GM12878 (cell line): Measurements from ENCODE around the gene RABEP1. TPM values are rescaled to one million over a fixed set of nuclear protein-coding genes. Genes with fewer than 3 reads are reported as not detected.
A peak's percentile ranks its signal among the peaks of the same experiment; 100 is the strongest.

Experiments
- CREM ChIP-seq: IDR thresholded peaks from 2 replicates; pipeline ENCODE4 v1.6.1; 2014; ENCODE audit warnings: antibody characterized with exemption, low read depth
- NBN ChIP-seq: fragments of 450-650 bp; IDR thresholded peaks from 2 replicates; pipeline ENCODE4 v1.6.1; 2016
- RUNX3 ChIP-seq: IDR thresholded peaks from 2 replicates; pipeline ENCODE4 v1.6.1; 2012; ENCODE audit warnings: low read length, inconsistent platforms
- SREBF2 ChIP-seq: IDR thresholded peaks from 2 replicates; pipeline ENCODE4 v1.6.1; 2012; ENCODE audit warnings: mild to moderate bottlenecking, low read length
- TBL1XR1 ChIP-seq: IDR thresholded peaks from 2 replicates; pipeline ENCODE4 v1.6.1; 2012; ENCODE audit warnings: low read depth, low read length, improper control_type of control experiment
- ZNF207 ChIP-seq: fragments of 450-650 bp; IDR thresholded peaks from 2 replicates; pipeline ENCODE4 v1.6.1; 2014; ENCODE audit warnings: antibody characterized with exemption, mild to moderate bottlenecking, borderline replicate concordance
- polyA plus RNA-seq, 11 experiments: library from polyadenylated mRNA; depleted of rRNA in 4 of 11; unstranded in 6 of 11; stranded (reverse) in 5 of 11; fragments of >200 nt; fragmentation: Nextera tagmentation in 4 of 11; fragmentation: Illumina TruSeq in 1 of 11; extraction: Ambion mirVana in 4 of 11; extraction: Trizol in 1 of 11; gene quantifications; 1 replicate in 1 of 11; 2 replicates in 10 of 11; pipeline versions ENCODE4 v1.2.1 to v1.2.3, GENCODE V29; 2011 to 2016; ENCODE audit warnings: inconsistent platforms in 2 of 11, missing spikeins in 2 of 11, low read depth in 1 of 11
- total RNA-seq, 4 experiments: library from RNA; depleted of rRNA in 3 of 4; stranded (reverse); fragments of >200 nt in 3 of 4; fragmentation: Illumina TruSeq in 1 of 4; extraction: Trizol in 1 of 4; gene quantifications; 2 replicates each; pipeline versions ENCODE4 v1.2.1 to v1.2.3, GENCODE V29; 2013 to 2021
- TF ChIP-seq, protein P1 (sequence below): fragments of 450-650 bp; IDR thresholded peaks from 2 replicates; pipeline ENCODE4 v1.6.1; 2016; ENCODE audit warnings: mild to moderate bottlenecking
- TF ChIP-seq, protein P2 (sequence below): fragments of 450-650 bp; IDR thresholded peaks from 2 replicates; pipeline ENCODE4 v1.6.1; 2017; ENCODE audit warnings: mild to moderate bottlenecking, low read depth, inconsistent platforms; ENCODE audit not compliant: poor library complexity, severe bottlenecking
- TF ChIP-seq, protein P3 (sequence below): IDR thresholded peaks from 2 replicates; pipeline ENCODE4 v1.6.1; 2012; ENCODE audit warnings: low read length, inconsistent platforms

RABEP1 gene
- total and polyA plus RNA-seq, 10 of the 15 experiments (the other 5 are each of a cell fraction or from before 2014, with no cell fraction given) = 13.4 to 71.4 (median 59.8) TPM

DNA sequence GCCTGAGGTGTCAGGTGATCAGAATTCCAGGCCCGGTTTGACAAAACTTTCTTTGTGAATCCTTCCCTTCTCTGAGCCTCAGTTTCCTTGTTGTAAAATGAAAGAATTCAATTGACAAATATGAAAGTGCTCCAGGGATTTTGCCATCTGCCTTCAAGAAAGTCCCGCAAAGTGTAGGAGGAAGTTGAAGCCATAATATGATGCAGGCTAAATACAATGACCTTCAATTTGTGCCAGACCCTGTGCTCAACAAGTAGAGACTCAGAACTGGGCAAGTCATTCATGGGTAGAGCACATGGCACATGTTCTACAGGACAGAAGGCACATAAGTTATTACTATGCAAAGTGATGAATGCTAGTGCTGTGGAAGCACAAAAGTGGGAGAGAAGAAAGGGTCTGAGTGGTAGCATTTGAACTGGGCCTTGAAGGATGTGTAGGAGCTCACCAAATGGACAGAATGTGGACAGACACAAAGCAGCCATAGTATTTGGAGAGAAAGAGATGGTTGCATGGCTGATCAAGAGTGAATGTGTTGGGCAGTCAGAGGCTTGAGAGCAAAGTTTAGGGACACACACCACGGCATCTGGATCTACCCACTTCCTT, 45.0 kb upstream of the RABEP1 start (continued):
- TF ChIP-seq NBN = no peak; the same call in 1 of the 2 replicates
- no peak for TF ChIP-seq ZNF207
- no peak for TF ChIP-seq SREBF2
- no peak for TF ChIP-seq TBL1XR1
- no peak for TF ChIP-seq CREM
- TF ChIP-seq RUNX3 = no peak
- TF ChIP-seq, protein P1, sequence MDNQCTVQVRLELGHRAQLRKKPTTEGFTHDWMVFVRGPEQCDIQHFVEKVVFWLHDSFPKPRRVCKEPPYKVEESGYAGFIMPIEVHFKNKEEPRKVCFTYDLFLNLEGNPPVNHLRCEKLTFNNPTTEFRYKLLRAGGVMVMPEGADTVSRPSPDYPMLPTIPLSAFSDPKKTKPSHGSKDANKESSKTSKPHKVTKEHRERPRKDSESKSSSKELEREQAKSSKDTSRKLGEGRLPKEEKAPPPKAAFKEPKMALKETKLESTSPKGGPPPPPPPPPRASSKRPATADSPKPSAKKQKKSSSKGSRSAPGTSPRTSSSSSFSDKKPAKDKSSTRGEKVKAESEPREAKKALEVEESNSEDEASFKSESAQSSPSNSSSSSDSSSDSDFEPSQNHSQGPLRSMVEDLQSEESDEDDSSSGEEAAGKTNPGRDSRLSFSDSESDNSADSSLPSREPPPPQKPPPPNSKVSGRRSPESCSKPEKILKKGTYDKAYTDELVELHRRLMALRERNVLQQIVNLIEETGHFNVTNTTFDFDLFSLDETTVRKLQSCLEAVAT = peak; percentile 84; the same call in 1 of the 2 replicates
- TF ChIP-seq, protein P2, sequence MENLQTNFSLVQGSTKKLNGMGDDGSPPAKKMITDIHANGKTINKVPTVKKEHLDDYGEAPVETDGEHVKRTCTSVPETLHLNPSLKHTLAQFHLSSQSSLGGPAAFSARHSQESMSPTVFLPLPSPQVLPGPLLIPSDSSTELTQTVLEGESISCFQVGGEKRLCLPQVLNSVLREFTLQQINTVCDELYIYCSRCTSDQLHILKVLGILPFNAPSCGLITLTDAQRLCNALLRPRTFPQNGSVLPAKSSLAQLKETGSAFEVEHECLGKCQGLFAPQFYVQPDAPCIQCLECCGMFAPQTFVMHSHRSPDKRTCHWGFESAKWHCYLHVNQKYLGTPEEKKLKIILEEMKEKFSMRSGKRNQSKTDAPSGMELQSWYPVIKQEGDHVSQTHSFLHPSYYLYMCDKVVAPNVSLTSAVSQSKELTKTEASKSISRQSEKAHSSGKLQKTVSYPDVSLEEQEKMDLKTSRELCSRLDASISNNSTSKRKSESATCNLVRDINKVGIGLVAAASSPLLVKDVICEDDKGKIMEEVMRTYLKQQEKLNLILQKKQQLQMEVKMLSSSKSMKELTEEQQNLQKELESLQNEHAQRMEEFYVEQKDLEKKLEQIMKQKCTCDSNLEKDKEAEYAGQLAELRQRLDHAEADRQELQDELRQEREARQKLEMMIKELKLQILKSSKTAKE = peak; percentile 49
- TF ChIP-seq, protein P3, sequence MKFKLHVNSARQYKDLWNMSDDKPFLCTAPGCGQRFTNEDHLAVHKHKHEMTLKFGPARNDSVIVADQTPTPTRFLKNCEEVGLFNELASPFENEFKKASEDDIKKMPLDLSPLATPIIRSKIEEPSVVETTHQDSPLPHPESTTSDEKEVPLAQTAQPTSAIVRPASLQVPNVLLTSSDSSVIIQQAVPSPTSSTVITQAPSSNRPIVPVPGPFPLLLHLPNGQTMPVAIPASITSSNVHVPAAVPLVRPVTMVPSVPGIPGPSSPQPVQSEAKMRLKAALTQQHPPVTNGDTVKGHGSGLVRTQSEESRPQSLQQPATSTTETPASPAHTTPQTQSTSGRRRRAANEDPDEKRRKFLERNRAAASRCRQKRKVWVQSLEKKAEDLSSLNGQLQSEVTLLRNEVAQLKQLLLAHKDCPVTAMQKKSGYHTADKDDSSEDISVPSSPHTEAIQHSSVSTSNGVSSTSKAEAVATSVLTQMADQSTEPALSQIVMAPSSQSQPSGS = no peak
